ENCODE measurements around the gene PRDX2. TPM values are rescaled to one million over a fixed set of nuclear protein-coding genes. Genes with fewer than 3 reads are reported as not detected.

Gene PRDX2
- total and polyA plus RNA-seq, 10 of the 15 experiments (the other 5 are each of a cell fraction or from before 2014, with no cell fraction given), result 93.0 to 812 (median 344) TPM

GRCh38 chr19:12778017-12778904 lies 23.3 kb downstream of the PRDX2 start (continued):
- no peak for TF ChIP-seq ATF2 (IDR thresholded peaks at IDR 0.05; ENCODE audit: low read length)
- TF ChIP-seq HCFC1 (IDR thresholded peaks at IDR 0.05; ENCODE audit: low read length), result no peak
- no peak for TF ChIP-seq MTA2 (IDR thresholded peaks at IDR 0.05; ENCODE audit: low read depth)
- no peak for TF ChIP-seq SUPT20H (IDR thresholded peaks at IDR 0.05; ENCODE audit: borderline replicate concordance, control insufficient read depth, low read depth, low read length)
- no peak for TF ChIP-seq EZH2 (IDR thresholded peaks at IDR 0.05; ENCODE audit: borderline replicate concordance, control insufficient read depth, low read depth, low read length)
- TF ChIP-seq SMARCA5 (IDR thresholded peaks at IDR 0.05), result no peak
- no peak for TF ChIP-seq IRF4 (IDR thresholded peaks at IDR 0.05; ENCODE audit: low read depth, low read length)
- no peak for TF ChIP-seq NRF1 (conservative IDR thresholded peaks at IDR 0.05; ENCODE audit: low read depth, low read length)
- no peak for TF ChIP-seq BRCA1 (IDR thresholded peaks at IDR 0.05; ENCODE audit: low read depth, low read length)
- TF ChIP-seq ELK1 (IDR thresholded peaks at IDR 0.05; ENCODE audit: low read depth, low read length), result peak; percentile 64; the same call in 1 of the 2 replicates
- no peak for TF ChIP-seq NR2C1 (IDR thresholded peaks at IDR 0.05)
- TF ChIP-seq SKIL (IDR thresholded peaks at IDR 0.05; ENCODE audit: low read depth, poor library complexity, severe bottlenecking), result no peak
- no peak for TF ChIP-seq POU2F2 (IDR thresholded peaks at IDR 0.05; ENCODE audit: borderline replicate concordance, low read depth, low read length)
- no peak for TF ChIP-seq RUNX3 (IDR thresholded peaks at IDR 0.05; ENCODE audit: low read length)
- peak; percentile 92 for TF ChIP-seq YY1 (IDR thresholded peaks at IDR 0.05; ENCODE audit: low read depth, low read length)
- TF ChIP-seq PAX5 (IDR thresholded peaks at IDR 0.05; ENCODE audit: borderline replicate concordance, low read depth, low read length), result peak; percentile 23; the same call in 1 of the 2 replicates
- no peak for TF ChIP-seq CREB1 (IDR thresholded peaks at IDR 0.05; ENCODE audit: low read depth)
- TF ChIP-seq NFYB (IDR thresholded peaks at IDR 0.05; ENCODE audit: insufficient read depth, low read depth, low read length), result no peak
- peak; percentile 95 for TF ChIP-seq IKZF1 (conservative IDR thresholded peaks at IDR 0.05)
- peak; percentile 78 for TF ChIP-seq GATAD2B (conservative IDR thresholded peaks at IDR 0.05; ENCODE audit: low read depth)
- no peak for TF ChIP-seq SREBF1 (IDR thresholded peaks at IDR 0.05; ENCODE audit: low read length)
- TF ChIP-seq SP1 (IDR thresholded peaks at IDR 0.05; ENCODE audit: low read depth, low read length), result peak; percentile 4
- no peak for TF ChIP-seq ZNF217 (IDR thresholded peaks at IDR 0.05)
- TF ChIP-seq HSF1 (IDR thresholded peaks at IDR 0.05; ENCODE audit: low read depth, low read length), result no peak
- 0 out of 2 replicates have a peak, but pooled peaks have one; percentile 19 for TF ChIP-seq STAT1 (conservative IDR thresholded peaks at IDR 0.05)
- TF ChIP-seq ASH2L (IDR thresholded peaks at IDR 0.05; ENCODE audit: borderline replicate concordance, low read depth), result no peak

All from GM12878 (cell line).